Body of pancreas (tissue), 4 donors: ENCODE results near the gene CROCC.

Experiments
- CTCF ChIP-seq, 7 experiments: fragments of 450-650 bp in 4 of 7; fragments of 200-600 bp in 3 of 7; sonication (generic) in 3 of 7; IDR thresholded peaks; one replicate each; pipeline ENCODE4 v1.5.1; 2016 to 2019; ENCODE audit warnings: antibody characterized with exemption in 7 of 7
- POLR2A ChIP-seq, 3 donors: fragments of 450-650 bp; IDR thresholded peaks; one replicate each; pipeline ENCODE4 v1.6.1; 2016; ENCODE audit warnings: antibody characterized with exemption in 3 of 3, mild to moderate bottlenecking in 2 of 3

GRCh38 chr1:16903054-16903453, 18.7 kb upstream of the CROCC start:
- TF ChIP-seq CTCF (IDR thresholded peaks at IDR 0.05) (no peak), POLR2A (IDR thresholded peaks at IDR 0.05) (no peak)
